ENCODE measurements around the gene COG5. TPM values are rescaled to one million over a fixed set of nuclear protein-coding genes. Genes with fewer than 3 reads are reported as not detected.

Gene COG5
- total and polyA plus RNA-seq, 2 of the 8 experiments (the other 6 are each of a cell fraction or from before 2014, with no cell fraction given): 10.5 to 28.1 TPM

DNA sequence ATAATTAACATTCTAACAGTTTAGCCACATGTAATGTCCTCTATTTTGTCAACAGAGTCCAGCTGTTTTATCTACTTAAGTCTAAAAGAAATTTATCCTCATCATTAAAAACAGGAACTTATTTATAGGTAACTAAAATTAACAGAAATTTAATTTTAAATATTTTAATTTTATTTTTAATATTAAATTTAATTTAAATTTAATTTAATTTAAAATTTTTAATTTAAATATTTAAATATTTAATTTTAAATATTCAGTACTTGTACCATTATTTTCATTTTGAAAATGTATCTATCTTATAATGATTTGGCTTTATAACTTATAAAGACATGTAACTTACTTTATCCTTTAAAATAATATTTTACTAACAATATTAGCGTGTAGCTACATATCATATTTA lies 94.9 kb downstream of the COG5 start (continued):
- no peak for TF ChIP-seq ATF2 (IDR thresholded peaks at IDR 0.05; ENCODE audit: low read length)
- TF ChIP-seq SAP30 (IDR thresholded peaks at IDR 0.05; ENCODE audit: insufficient read depth, insufficient replicate concordance, low read length): no peak
- TF ChIP-seq SIX5 (IDR thresholded peaks at IDR 0.05; ENCODE audit: low read depth, low read length): no peak
- no peak for TF ChIP-seq TAF1 (IDR thresholded peaks at IDR 0.05; ENCODE audit: low read depth, low read length)
- no peak for TF ChIP-seq TEAD4 (IDR thresholded peaks at IDR 0.05; ENCODE audit: low read depth, low read length)
- no peak for TF ChIP-seq RXRA (IDR thresholded peaks at IDR 0.05; ENCODE audit: insufficient read depth, low read depth, low read length)
- no peak for TF ChIP-seq RAD21 (IDR thresholded peaks at IDR 0.05 in 1 of 2, conservative IDR thresholded peaks at IDR 0.05 in 1 of 2; ENCODE audit: low read depth in 2 of 2, low read length in 2 of 2)
